ENCODE results near the gene ZMYM2.

Gene ZMYM2

DNA sequence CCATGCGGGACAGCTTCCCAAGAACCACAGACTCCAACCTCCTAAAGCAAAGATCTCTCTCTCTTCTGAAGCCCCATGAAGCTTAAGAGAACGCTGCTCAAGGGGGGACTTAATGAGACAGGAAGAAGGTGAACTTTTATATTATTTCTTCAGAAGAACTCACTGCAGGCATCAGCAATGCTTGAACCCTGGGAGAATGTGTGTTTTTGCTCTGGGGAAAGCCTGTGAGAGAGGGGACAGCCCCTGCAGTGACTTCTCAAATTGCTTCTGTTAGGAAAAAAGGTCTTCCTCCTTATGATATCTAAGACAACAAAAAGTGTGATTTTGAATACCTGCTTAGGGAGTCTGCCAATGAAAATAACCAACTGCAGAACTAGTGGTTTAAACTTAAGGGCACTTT lies 179.3 kb downstream of the ZMYM2 start:
- no peak for DNase-seq

DNA sequence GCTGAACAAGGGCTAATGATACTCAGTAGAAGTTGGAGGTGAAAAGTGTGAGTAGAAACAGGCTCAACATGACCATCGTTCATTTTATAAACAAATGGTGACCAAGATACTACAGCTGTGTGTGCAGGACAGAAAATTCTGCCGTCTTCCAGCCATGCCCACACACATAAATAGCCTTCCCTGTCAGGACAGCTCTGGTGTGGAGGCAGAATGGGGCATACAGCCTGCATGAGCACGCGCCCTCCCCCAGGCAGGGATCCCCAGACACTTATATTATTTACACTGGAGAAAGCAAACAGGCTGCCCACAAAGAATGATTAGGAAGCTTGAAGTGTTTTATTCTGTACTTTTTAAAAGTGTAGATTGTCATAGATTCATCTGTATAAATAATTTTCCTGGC lies 182.0 kb downstream of the ZMYM2 start:
- no peak for DNase-seq

Data from T-helper 9 cell (primary cell).